Ovary (tissue), 3 donors: ENCODE results near the gene GEMIN2.

Experiments used
- EP300 ChIP-seq: sonication (generic); formaldehyde crosslinking; IDR thresholded peaks from one replicate; pipeline ENCODE4 v1.6.1; 2017; ENCODE audit warnings: antibody characterized with exemption
- POLR2A ChIP-seq: fragments of 450-650 bp; IDR thresholded peaks from one replicate; pipeline ENCODE4 v1.6.1; 2017; ENCODE audit warnings: antibody characterized with exemption, mild to moderate bottlenecking, moderate library complexity
- TF ChIP-seq, protein P1 (sequence below), 3 donors: fragments of 450-650 bp in 2 of 3; fragments of 200-600 bp in 1 of 3; IDR thresholded peaks; one replicate each; pipeline versions ENCODE4 v1.5.1 to v1.8.0; 2016 to 2022; ENCODE audit warnings: antibody characterized with exemption in 3 of 3, mild to moderate bottlenecking in 1 of 3
- donor health status: DM: no; HTN: no; CAD: no.

DNA sequence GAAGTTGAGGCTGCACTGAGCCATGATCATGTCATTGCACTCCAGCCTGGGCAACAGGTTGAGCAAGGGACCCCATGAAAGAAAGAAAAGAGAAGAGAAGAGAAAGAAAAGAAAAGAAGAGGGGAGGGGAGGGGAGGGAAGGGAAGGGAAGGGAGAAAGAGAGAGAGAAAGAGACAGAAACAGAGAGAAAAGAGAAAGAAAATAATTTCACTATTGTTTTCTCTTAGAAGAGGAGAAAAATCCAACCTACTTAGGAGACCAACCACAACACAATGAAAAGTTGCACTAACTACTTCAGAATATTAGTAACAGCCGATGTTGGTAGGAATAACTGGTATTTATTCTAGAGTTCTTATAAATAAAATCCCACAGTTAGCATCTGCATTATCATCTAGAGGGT lies 46.4 kb downstream of the GEMIN2 start:
- TF ChIP-seq, protein P1, sequence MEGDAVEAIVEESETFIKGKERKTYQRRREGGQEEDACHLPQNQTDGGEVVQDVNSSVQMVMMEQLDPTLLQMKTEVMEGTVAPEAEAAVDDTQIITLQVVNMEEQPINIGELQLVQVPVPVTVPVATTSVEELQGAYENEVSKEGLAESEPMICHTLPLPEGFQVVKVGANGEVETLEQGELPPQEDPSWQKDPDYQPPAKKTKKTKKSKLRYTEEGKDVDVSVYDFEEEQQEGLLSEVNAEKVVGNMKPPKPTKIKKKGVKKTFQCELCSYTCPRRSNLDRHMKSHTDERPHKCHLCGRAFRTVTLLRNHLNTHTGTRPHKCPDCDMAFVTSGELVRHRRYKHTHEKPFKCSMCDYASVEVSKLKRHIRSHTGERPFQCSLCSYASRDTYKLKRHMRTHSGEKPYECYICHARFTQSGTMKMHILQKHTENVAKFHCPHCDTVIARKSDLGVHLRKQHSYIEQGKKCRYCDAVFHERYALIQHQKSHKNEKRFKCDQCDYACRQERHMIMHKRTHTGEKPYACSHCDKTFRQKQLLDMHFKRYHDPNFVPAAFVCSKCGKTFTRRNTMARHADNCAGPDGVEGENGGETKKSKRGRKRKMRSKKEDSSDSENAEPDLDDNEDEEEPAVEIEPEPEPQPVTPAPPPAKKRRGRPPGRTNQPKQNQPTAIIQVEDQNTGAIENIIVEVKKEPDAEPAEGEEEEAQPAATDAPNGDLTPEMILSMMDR (IDR thresholded peaks at IDR 0.05) = no peak
- TF ChIP-seq POLR2A (no peak), EP300 (no peak)
